B cell (primary cell): ENCODE measurements around the gene PSAP. TPM values are rescaled to one million over a fixed set of nuclear protein-coding genes. Genes with fewer than 3 reads are reported as not detected.

ENCODE experiments used
- ATAC-seq: fragments of 200-7000 bp; cut with Tn5 transposase; one replicate; pipeline ENCODE4 v1.10.0; 2021; ENCODE audit warnings: low read depth, mild to moderate bottlenecking, moderate number of reproducible peaks, moderate library complexity
- CTCF ChIA-PET: fragments of 350-600 bp; sonication (Branson Sonifier 250); formaldehyde crosslinking; loops from one replicate; lab custom pipeline; 2021; ENCODE audit warnings: antibody characterized with exemption, inconsistent platforms; lab: Charles Lee
- POLR2A ChIA-PET: fragments of 350-600 bp; sonication (Branson Sonifier 250); formaldehyde crosslinking; loops from one replicate; lab custom pipeline; 2021; ENCODE audit warnings: antibody characterized with exemption; lab: Charles Lee
- DNase-seq: peaks from one replicate; pipeline ENCODE4 v3.0.0; 2013
- H2AFZ ChIP-seq: 2 replicates; pipeline ENCODE4 v1.6.1; 2012; ENCODE audit warnings: mild to moderate bottlenecking, low read depth, low read length; ENCODE audit not compliant: insufficient read depth, poor library complexity, severe bottlenecking
- H3K27ac ChIP-seq, 2 donors: 1 replicate in 1 of 2; 2 replicates in 1 of 2; pipeline ENCODE4 v1.5.1; 2012 to 2013; ENCODE audit warnings: low read length in 2 of 2, mild to moderate bottlenecking in 2 of 2, moderate library complexity in 1 of 2
- H3K27me3 ChIP-seq, 4 experiments: fragments of 200-600 bp in 1 of 4; sonication (generic) in 1 of 4; replicated peaks in 1 of 4; 1 replicate in 2 of 4; 2 replicates in 2 of 4; pipeline versions ENCODE4 v1.6.1 to v1.7.0; 2013 to 2016; ENCODE audit warnings: low read length in 3 of 4, mild to moderate bottlenecking in 2 of 4, mixed read lengths in 1 of 4, moderate library complexity in 1 of 4; ENCODE audit not compliant: insufficient read depth in 4 of 4, control insufficient read depth in 3 of 4; ENCODE audit errors: control extremely low read depth in 1 of 4
- H3K36me3 ChIP-seq, 2 experiments: replicated peaks in 1 of 2; 1 replicate in 1 of 2; 2 replicates in 1 of 2; pipeline versions ENCODE4 v1.6.1 to v1.7.1; 2013; ENCODE audit warnings: low read length in 1 of 2; ENCODE audit not compliant: insufficient read depth in 2 of 2, control insufficient read depth in 1 of 2; ENCODE audit errors: control extremely low read depth in 1 of 2, extremely low read depth in 1 of 2
- H3K4me1 ChIP-seq, 2 donors: fragments of 200-600 bp in 1 of 2; sonication (generic) in 1 of 2; 1 replicate in 1 of 2; 2 replicates in 1 of 2; pipeline versions ENCODE4 v1.5.1 to v1.6.1; 2013 to 2017; ENCODE audit warnings: low read length in 2 of 2; ENCODE audit not compliant: control insufficient read depth in 2 of 2, insufficient read depth in 2 of 2
- H3K4me2 ChIP-seq: replicated peaks from 2 replicates; pipeline ENCODE3; 2012; ENCODE audit warnings: mild to moderate bottlenecking, low read depth, low read length; ENCODE audit not compliant: poor library complexity, severe bottlenecking
- H3K4me3 ChIP-seq, 5 experiments: fragments of 200-600 bp in 1 of 5; sonication (generic) in 1 of 5; 1 replicate in 3 of 5; 2 replicates in 2 of 5; pipeline versions ENCODE4 v1.5.1 to v1.7.0; 2011 to 2016; ENCODE audit warnings: low read length in 4 of 5, mild to moderate bottlenecking in 4 of 5, low read depth in 2 of 5, control low read depth in 1 of 5, moderate library complexity in 1 of 5; ENCODE audit not compliant: insufficient read depth in 1 of 5; ENCODE audit errors: control extremely low read depth in 1 of 5, extremely low read depth in 1 of 5
- H3K79me2 ChIP-seq: fragments of 200-600 bp; sonication (generic); one replicate; pipeline ENCODE4 v1.6.0; 2016; ENCODE audit warnings: low read length; ENCODE audit not compliant: control insufficient read depth, insufficient read depth
- H3K9ac ChIP-seq: fragments of 200-600 bp; sonication (generic); 2 replicates; pipeline ENCODE4 v1.6.1; 2017; ENCODE audit warnings: mild to moderate bottlenecking, low read length, moderate library complexity
- H3K9me3 ChIP-seq, 3 donors: one replicate each; pipeline versions ENCODE4 v1.6.1 to v1.7.1; 2013; ENCODE audit warnings: low read length in 2 of 3; ENCODE audit not compliant: control insufficient read depth in 2 of 3, insufficient read depth in 1 of 3; ENCODE audit errors: control extremely low read depth in 1 of 3
- H4K20me1 ChIP-seq: 2 replicates; pipeline ENCODE4 v1.6.0; 2012; ENCODE audit warnings: mild to moderate bottlenecking, low read length; ENCODE audit not compliant: insufficient read depth, control insufficient read depth, poor library complexity, severe bottlenecking
- H3K27ac Mint-ChIP-seq: one replicate; pipeline ENCODE4 v1.8.0; 2021; ENCODE audit warnings: mixed read lengths
- H3K27me3 Mint-ChIP-seq: one replicate; pipeline ENCODE4 v1.8.0; 2021; ENCODE audit warnings: mixed read lengths
- H3K4me1 Mint-ChIP-seq: one replicate; pipeline ENCODE4 v1.8.0; 2021; ENCODE audit warnings: mixed read lengths
- H3K4me3 Mint-ChIP-seq: one replicate; pipeline ENCODE4 v1.8.0; 2021; ENCODE audit warnings: mixed read lengths
- H3K9me3 Mint-ChIP-seq: one replicate; pipeline ENCODE4 v1.8.0; 2022; ENCODE audit warnings: mixed read lengths; ENCODE audit not compliant: insufficient read depth
- EZH2 ChIP-seq: IDR thresholded peaks from 2 replicates; pipeline ENCODE4 v1.6.1; 2012; ENCODE audit warnings: borderline replicate concordance, low read depth, mild to moderate bottlenecking, moderate library complexity, low read length; ENCODE audit not compliant: insufficient read depth, poor library complexity, severe bottlenecking
- WGBS: methylation state at CpG from one replicate; pipeline ENCODE4 v1.1.5; 2013; ENCODE audit warnings: missing lambda C conversion rate; ENCODE audit not compliant: insufficient coverage; 5-methylcytosine and 5-hydroxymethylcytosine counted together
- intact Hi-C: fragments of 100-400 bp; cut with micrococcal nuclease; formaldehyde crosslinking; loops from one replicate; pipeline ENCODE4 v1.10.0; 2022
- polyA plus RNA-seq: library from polyadenylated mRNA; depleted of rRNA; stranded (reverse); fragments of >200 nt; gene quantifications from 2 replicates; pipeline ENCODE4 v1.2.3, GENCODE V29; 2012
- total RNA-seq, 2 donors: library from RNA; stranded (reverse); fragments of 120-200 nt in 1 of 2; gene quantifications; 1 replicate in 1 of 2; 2 replicates in 1 of 2; pipeline versions ENCODE4 v1.2.3 to v1.2.4, GENCODE V29; 2013 to 2022
- TF ChIP-seq, protein P1 (sequence below): fragments of 200-600 bp; IDR thresholded peaks from one replicate; pipeline ENCODE4 v1.8.0; 2022; ENCODE audit warnings: antibody characterized with exemption, mild to moderate bottlenecking

PSAP gene
- total and polyA plus RNA-seq, 2 donors (not counting 1 experiment from before 2014, with no cell fraction given) = 206 to 509 TPM

DNA sequence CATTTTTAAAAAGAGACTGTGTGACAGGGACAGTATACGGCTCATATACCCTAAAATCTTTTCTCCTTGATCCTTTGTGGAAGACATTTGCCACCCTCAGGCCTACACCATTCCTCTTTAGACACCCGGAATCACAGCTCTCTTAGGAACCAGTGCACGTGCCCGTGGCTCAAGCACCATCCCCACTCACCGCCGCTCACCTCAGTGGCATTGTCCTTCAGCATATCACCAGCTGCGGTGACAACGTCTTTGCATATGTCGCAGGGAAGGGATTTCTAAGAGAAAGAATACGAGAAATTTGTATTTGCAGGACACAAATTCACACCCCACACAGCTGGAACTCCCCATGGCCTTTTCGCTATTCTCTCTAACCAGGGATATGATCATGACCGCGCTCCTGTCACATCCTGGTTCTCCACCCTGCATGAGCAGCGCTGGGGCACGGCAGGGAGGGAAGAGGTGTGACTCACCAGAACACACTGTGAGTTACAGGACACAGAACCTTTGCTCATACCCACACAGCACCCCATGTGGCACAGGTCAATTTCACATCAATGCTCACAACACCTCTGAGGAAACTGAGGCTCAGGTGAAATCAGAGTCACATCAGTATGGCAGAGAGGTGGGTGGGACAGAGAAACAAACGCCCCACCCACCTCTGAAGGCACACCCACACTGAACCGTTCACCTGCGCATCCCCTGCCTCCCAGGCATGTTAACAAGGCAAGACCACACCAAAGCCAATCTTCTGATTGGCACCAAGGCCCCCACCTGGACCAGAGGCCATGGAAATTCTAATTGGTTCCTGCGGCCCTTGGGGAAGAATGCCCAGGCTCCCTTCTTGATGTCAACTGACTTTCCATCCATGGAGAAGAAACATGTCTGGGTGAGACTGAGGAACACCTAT lies 19.2 kb downstream of the PSAP start:
- no peaks in the 10 kb centered on the region for H3K27me3 ChIP-seq
- ChIA-PET POLR2A (no interaction called here), CTCF (interaction anchor here (0.8 to 2.3 kb wide), 5 partner anchors 20 to 65 kb away, joined by 3 to 19 read pairs (median 3); no protein-coding TSS in a partner anchor)
- TF ChIP-seq, protein P1, sequence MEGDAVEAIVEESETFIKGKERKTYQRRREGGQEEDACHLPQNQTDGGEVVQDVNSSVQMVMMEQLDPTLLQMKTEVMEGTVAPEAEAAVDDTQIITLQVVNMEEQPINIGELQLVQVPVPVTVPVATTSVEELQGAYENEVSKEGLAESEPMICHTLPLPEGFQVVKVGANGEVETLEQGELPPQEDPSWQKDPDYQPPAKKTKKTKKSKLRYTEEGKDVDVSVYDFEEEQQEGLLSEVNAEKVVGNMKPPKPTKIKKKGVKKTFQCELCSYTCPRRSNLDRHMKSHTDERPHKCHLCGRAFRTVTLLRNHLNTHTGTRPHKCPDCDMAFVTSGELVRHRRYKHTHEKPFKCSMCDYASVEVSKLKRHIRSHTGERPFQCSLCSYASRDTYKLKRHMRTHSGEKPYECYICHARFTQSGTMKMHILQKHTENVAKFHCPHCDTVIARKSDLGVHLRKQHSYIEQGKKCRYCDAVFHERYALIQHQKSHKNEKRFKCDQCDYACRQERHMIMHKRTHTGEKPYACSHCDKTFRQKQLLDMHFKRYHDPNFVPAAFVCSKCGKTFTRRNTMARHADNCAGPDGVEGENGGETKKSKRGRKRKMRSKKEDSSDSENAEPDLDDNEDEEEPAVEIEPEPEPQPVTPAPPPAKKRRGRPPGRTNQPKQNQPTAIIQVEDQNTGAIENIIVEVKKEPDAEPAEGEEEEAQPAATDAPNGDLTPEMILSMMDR = no peak
- TF ChIP-seq EZH2 = no peak
- H2AFZ ChIP-seq = no peak overlapping the region
- H4K20me1 ChIP-seq = peaks cover 55% of the 10 kb centered on the region
- intact Hi-C loops = loop anchor here (10.0 kb wide), 1 partner anchor 1337 kb away; no protein-coding TSS in a partner anchor
- H3K4me3 ChIP-seq = no peak overlapping the region
- no peak for DNase-seq
- no peak overlapping the region for H3K27ac ChIP-seq
- H3K36me3 ChIP-seq = peaks cover 4 to 55% of the 10 kb centered on the region in 2 experiments
- no peak overlapping the region for H3K9ac ChIP-seq
- Mint-ChIP-seq H3K9me3 (no peaks in the 10 kb centered on the region), H3K27me3 (no peaks in the 10 kb centered on the region), H3K4me3 (peak overlapping the region; percentile 23), H3K27ac (peak overlapping the region; percentile 46), H3K4me1 (peaks cover 50% of the 10 kb centered on the region)
- no peak for ATAC-seq
- H3K4me2 ChIP-seq = peak overlapping the region; percentile 59
- 95% methylated on average over 11 of the region's 19 CpGs for WGBS
- peaks cover 60% of the 10 kb centered on the region for H3K79me2 ChIP-seq
- no peaks in the 10 kb centered on the region for H3K9me3 ChIP-seq
- H3K4me1 ChIP-seq = peaks cover 44 to 52% of the 10 kb centered on the region in 2 donors

DNA sequence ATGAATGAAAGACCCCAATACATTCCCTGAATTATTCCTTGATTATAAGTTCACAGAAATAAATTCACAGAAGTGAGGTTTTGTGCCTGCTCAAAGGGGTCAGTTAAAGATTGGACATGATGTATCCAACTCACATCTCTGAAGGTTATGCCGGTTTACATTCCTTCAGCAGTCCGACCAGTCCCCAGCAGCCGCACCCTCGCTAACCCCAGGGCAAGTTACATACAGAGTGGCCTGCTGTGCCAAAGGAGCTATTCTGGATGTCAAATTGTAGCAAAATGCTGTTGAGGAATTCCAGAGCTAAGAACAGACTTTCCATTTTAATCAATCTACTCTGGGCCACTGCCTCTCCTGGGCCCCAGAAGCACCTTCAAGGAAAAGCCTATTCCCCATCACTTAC lies 20.3 kb downstream of the PSAP start:
- WGBS = 89% methylated on average over 4 of the region's 4 CpGs
- ChIA-PET POLR2A (no interaction called here), CTCF (interaction anchor here (1.0 to 2.3 kb wide), 6 partner anchors 12 to 66 kb away, joined by 3 to 19 read pairs (median 4); partner anchors contain the start of gene VSIR)
- Mint-ChIP-seq H3K4me1 (peaks cover 38% of the 10 kb centered on the region), H3K9me3 (no peaks in the 10 kb centered on the region), H3K27ac (no peak overlapping the region), H3K4me3 (no peak overlapping the region), H3K27me3 (no peaks in the 10 kb centered on the region)
- Histone ChIP-seq H3K4me2 (no peak overlapping the region), H3K27ac (no peak overlapping the region), H3K4me1 (peaks cover 34 to 40% of the 10 kb centered on the region in 2 donors), H3K36me3 (peaks cover 4 to 67% of the 10 kb centered on the region in 2 experiments), H3K9me3 (no peaks in the 10 kb centered on the region), H3K9ac (no peak overlapping the region), H3K27me3 (no peaks in the 10 kb centered on the region), H4K20me1 (peaks cover 52% of the 10 kb centered on the region), H3K4me3 (no peak overlapping the region), H2AFZ (no peak overlapping the region), H3K79me2 (peaks cover 51% of the 10 kb centered on the region)
- no peak for ATAC-seq
- intact Hi-C loops = loop anchor here (10.0 kb wide), 1 partner anchor 1336 kb away; no protein-coding TSS in a partner anchor
- no peak for TF ChIP-seq EZH2
- TF ChIP-seq, protein P1 = no peak
- DNase-seq = no peak
